OCI-LY1 (cell line): Measurements from ENCODE around the gene KIRREL2.

Source experiments
- EZH2 ChIP-seq: fragments of 200-600 bp; sonication (generic), shearing (Covaris generic); IDR thresholded peaks from 2 replicates; pipeline ENCODE4 v1.8.0; 2017; ENCODE audit warnings: borderline replicate concordance, mixed run types, mild to moderate bottlenecking, antibody characterized with exemption, low read length, moderate library complexity, mixed read lengths
- TF ChIP-seq, protein P1 (sequence below): fragments of 200-600 bp; sonication (generic), shearing (Covaris generic); IDR thresholded peaks from 2 replicates; pipeline ENCODE4 v1.5.1; 2017; ENCODE audit warnings: mild to moderate bottlenecking, antibody characterized with exemption, low read length, moderate library complexity, mixed read lengths

DNA sequence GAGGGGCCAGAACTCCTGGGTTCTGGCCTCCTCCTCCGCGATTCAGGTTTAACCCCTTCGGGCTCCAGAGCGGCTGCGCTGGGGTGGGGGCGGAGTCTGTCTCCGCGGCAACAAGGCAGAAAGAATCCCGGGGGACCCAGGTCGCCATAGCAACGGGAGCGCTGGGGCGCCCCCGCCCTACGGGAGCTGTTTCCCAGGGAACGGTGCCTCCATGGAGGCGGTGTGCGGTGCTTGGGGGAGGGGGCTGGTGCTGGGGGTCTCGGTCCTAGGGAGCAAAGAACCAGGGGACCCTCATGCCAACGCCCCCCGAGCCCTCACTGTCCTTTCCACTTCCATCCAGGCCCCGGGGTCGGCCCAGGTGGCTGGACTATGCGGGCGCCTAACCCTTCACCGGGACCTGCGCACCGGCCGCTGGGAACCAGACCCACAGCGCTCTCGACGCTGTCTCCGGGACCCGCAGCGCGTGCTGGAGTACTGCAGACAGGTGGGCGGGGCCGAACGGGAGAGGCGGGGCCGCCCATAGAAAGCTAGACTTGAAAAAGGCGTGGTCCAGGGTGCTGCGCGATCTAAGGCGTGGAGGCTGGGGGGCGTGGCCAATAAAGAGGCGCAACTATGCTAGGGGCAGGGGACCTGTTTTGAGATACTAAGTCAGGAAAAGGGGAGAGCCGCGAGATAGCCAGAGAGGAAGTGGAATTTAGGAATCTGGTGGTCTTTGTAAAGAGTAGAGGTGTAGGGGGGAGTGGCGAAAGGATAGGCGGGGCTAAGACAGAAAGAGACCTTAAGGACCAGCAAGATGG, 12.8 kb downstream of the KIRREL2 start:
- TF ChIP-seq, protein P1, sequence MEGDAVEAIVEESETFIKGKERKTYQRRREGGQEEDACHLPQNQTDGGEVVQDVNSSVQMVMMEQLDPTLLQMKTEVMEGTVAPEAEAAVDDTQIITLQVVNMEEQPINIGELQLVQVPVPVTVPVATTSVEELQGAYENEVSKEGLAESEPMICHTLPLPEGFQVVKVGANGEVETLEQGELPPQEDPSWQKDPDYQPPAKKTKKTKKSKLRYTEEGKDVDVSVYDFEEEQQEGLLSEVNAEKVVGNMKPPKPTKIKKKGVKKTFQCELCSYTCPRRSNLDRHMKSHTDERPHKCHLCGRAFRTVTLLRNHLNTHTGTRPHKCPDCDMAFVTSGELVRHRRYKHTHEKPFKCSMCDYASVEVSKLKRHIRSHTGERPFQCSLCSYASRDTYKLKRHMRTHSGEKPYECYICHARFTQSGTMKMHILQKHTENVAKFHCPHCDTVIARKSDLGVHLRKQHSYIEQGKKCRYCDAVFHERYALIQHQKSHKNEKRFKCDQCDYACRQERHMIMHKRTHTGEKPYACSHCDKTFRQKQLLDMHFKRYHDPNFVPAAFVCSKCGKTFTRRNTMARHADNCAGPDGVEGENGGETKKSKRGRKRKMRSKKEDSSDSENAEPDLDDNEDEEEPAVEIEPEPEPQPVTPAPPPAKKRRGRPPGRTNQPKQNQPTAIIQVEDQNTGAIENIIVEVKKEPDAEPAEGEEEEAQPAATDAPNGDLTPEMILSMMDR, result no peak
- TF ChIP-seq EZH2, result no peak
